Progenitor cell of endocrine pancreas (in vitro differentiated cells): ENCODE results near the gene PRKD3. TPM values are rescaled to one million over a fixed set of nuclear protein-coding genes. Genes with fewer than 3 reads are reported as not detected.

Experiments used
- DNase-seq: peaks from one replicate; pipeline ENCODE4 v3.0.0; 2021; ENCODE audit warnings: low spot score; ENCODE audit not compliant: unreplicated experiment
- H3K27ac Mint-ChIP-seq: 2 replicates; pipeline ENCODE4 v1.8.0; 2021; ENCODE audit warnings: mild to moderate bottlenecking, moderate library complexity, mixed read lengths
- H3K27me3 Mint-ChIP-seq: 2 replicates; pipeline ENCODE4 v1.8.0; 2021; ENCODE audit warnings: mixed read lengths
- H3K36me3 Mint-ChIP-seq: 2 replicates; pipeline ENCODE4 v1.8.0; 2022; ENCODE audit warnings: mixed read lengths; ENCODE audit not compliant: insufficient read depth
- H3K4me1 Mint-ChIP-seq: 2 replicates; pipeline ENCODE4 v1.8.0; 2021; ENCODE audit warnings: low read depth, mixed read lengths
- H3K4me3 Mint-ChIP-seq: 2 replicates; pipeline ENCODE4 v1.8.0; 2021; ENCODE audit warnings: low read depth, mild to moderate bottlenecking, moderate library complexity, mixed read lengths
- H3K9me3 Mint-ChIP-seq: 2 replicates; pipeline ENCODE4 v1.8.0; 2021; ENCODE audit warnings: low read depth, mixed read lengths
- total RNA-seq: library from RNA; stranded (reverse); gene quantifications from 2 replicates; pipeline ENCODE4 v1.2.1, GENCODE V29; 2021
- TF ChIP-seq, protein P1 (sequence below): fragments of 200-600 bp; sonication (generic); IDR thresholded peaks from one replicate; pipeline ENCODE4 v1.5.0; 2021; ENCODE audit warnings: antibody characterized with exemption, mild to moderate bottlenecking; ENCODE audit not compliant: unreplicated experiment

PRKD3 gene
- total RNA-seq, 1 donor from 2014 or later, result 56.6 TPM

DNA sequence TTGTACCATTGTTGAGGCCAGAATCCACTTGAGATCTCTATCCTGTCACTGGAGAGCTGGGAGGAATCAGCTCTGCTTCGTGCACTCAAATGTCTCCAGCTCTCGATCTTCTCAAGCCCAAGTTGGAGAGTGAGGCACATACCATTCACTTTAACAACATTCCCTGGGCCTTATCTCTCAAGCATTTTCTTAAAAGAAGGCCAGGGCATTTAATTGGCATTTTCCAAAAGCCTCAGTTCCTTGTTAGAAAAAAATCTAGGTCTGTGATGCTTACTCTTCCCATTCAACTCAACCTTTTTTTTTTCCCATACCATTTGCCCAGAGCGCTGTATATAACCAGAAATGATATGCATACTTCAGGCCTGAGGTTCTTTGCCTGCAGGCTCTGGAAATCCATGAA, 29.9 kb upstream of the PRKD3 start:
- H3K27me3 Mint-ChIP-seq, result no peaks in the 10 kb centered on the region
- H3K4me3 Mint-ChIP-seq, result no peak overlapping the region
- TF ChIP-seq, protein P1, sequence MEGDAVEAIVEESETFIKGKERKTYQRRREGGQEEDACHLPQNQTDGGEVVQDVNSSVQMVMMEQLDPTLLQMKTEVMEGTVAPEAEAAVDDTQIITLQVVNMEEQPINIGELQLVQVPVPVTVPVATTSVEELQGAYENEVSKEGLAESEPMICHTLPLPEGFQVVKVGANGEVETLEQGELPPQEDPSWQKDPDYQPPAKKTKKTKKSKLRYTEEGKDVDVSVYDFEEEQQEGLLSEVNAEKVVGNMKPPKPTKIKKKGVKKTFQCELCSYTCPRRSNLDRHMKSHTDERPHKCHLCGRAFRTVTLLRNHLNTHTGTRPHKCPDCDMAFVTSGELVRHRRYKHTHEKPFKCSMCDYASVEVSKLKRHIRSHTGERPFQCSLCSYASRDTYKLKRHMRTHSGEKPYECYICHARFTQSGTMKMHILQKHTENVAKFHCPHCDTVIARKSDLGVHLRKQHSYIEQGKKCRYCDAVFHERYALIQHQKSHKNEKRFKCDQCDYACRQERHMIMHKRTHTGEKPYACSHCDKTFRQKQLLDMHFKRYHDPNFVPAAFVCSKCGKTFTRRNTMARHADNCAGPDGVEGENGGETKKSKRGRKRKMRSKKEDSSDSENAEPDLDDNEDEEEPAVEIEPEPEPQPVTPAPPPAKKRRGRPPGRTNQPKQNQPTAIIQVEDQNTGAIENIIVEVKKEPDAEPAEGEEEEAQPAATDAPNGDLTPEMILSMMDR, result no peak
- no peaks in the 10 kb centered on the region for H3K9me3 Mint-ChIP-seq
- H3K4me1 Mint-ChIP-seq, result peaks cover 12% of the 10 kb centered on the region
- no peaks in the 10 kb centered on the region for H3K36me3 Mint-ChIP-seq
- no peak overlapping the region for H3K27ac Mint-ChIP-seq
- no peak for DNase-seq

DNA sequence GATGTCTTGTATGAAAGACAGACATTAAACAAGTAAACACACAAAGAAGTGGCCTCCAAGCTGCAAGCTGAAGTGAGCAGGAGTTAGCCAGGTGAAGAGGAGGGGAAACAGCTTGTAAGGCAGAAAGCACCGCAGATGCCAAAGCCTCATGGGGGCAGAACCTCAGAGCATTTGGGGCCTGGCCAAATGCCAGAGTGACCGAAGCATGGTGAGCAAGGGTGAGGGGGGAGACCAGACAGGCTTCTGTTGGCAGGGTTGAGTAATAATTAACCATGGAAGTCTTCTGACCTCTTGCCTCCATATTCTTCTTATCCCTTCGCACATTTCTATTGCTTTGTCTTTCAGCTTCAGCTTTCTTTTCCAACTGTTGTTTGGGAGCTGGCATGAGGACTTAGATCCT, 25.4 kb upstream of the PRKD3 start:
- Mint-ChIP-seq H3K9me3 (no peaks in the 10 kb centered on the region), H3K4me1 (peaks cover 12% of the 10 kb centered on the region), H3K27me3 (no peaks in the 10 kb centered on the region), H3K27ac (peak overlapping the region; percentile 85), H3K36me3 (no peaks in the 10 kb centered on the region), H3K4me3 (no peak overlapping the region)
- no peak for DNase-seq
- TF ChIP-seq, protein P1, result no peak

DNA sequence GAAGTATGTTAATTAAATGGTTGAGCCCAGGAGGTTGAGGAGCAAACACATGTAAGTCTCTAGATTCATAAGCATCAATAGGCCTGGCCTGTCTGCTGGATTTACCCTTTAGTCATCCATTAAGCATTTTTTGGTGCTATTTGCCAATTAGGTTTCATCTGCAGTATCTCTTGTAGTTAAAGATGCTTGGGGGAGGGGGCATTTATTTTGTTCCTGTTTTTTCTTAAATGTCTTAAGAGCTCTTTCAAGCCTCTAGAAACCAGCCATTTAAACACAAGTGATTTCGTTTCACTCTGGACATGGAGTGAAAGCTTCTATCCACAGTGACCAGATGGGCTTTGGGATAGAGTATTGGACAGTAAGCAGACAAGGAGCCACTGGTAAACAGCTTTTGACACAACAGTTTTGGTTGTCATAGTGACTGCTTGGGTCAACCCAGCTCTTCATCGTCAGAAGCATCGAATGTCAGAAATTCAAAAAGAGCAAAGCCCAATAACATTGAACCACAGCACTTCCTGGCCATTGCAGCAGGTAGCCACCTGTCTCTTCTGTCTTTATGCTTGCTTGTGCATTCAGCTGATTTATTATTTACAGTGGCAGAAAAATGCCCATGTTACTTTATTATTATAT, 24.7 kb upstream of the PRKD3 start:
- no peaks in the 10 kb centered on the region for H3K9me3 Mint-ChIP-seq
- TF ChIP-seq, protein P1, result no peak
- H3K4me1 Mint-ChIP-seq, result peaks cover 12% of the 10 kb centered on the region
- no peak overlapping the region for H3K27ac Mint-ChIP-seq
- H3K36me3 Mint-ChIP-seq, result no peaks in the 10 kb centered on the region
- no peak overlapping the region for H3K4me3 Mint-ChIP-seq
- no peak for DNase-seq
- H3K27me3 Mint-ChIP-seq, result no peaks in the 10 kb centered on the region

DNA sequence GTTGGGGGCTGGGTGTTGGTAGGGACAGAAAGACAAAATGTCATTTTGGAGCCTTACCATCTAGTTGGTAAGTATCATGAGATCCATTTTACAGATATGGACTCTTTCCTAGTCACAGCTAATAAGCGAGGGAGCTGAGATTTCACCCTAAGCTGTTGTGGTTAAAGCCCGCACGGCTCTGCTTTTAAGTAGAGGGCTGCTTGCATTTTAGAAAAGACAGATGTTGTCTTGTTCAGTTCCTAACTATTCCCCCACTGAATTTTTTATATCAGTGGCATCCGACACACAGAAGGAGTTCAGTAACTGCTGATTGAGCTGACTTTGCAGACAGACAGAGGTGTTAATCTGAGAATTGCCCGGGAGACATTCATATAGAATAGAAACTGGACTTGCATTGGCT, 23.5 kb upstream of the PRKD3 start:
- H3K36me3 Mint-ChIP-seq, result no peaks in the 10 kb centered on the region
- no peak for DNase-seq
- H3K4me3 Mint-ChIP-seq, result no peak overlapping the region

DNA sequence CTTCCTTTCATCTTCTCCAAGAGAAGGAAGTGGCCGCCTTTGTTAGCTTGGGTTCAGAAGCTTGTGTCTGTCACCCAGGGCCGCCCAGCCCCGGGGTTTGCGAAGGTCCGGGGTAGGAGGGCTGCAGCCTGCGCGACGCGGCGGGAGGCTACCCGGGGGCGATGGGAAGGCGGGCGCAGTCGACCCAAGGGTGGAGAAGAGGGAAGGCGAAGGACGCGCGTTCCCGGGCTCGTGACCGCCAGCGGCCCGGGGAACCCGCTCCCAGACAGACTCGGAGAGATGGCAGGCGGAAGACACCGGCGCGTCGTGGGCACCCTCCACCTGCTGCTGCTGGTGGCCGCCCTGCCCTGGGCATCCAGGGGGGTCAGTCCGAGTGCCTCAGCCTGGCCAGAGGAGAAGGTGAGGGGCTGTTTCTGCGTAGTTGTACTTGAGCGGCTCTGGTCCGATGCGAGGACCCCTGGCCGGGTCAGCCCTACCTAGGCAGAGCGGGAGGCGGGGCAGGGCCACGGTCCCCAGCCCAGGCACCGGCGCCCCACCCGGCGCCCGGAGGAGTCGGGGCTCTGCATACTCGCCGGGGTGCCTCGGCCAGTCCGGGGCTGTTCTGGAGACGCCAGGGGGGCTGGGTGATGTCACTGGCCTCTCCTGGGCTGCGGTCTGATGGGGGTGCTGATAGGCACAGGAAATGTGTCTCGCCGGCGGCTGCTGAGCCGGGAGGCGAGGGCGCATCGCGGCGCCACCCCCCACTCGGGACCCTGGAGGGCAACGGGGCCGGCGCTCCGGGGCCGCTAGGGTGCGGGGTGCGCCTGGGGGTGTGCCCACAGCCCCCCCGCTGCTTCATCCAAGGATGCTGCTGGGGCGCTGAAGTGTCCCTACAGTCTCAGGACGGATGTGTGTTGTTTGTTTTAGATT, 20.1 kb upstream of the PRKD3 start, which contains the start of gene QPCT:
QPCT (plus strand) TSS at position 178 of the 909 bp plus-strand sequence; CDS start at position 280, 102 bp downstream.
- Mint-ChIP-seq H3K4me1 (peaks cover under 1% of the 10 kb centered on the region), H3K27me3 (no peaks in the 10 kb centered on the region), H3K36me3 (no peaks in the 10 kb centered on the region), H3K4me3 (peak within 1 kb of the TSS; percentile 48), H3K9me3 (no peaks in the 10 kb centered on the region), H3K27ac (no peak within 1 kb of the TSS)
- TF ChIP-seq, protein P1, result no peak
- DNase-seq, result no peak

More for the DNA sequence above, 23.5 kb upstream of the PRKD3 start:
- no peak overlapping the region for H3K27ac Mint-ChIP-seq
- TF ChIP-seq, protein P1, result no peak
- peaks cover 12% of the 10 kb centered on the region for H3K4me1 Mint-ChIP-seq
- no peaks in the 10 kb centered on the region for H3K27me3 Mint-ChIP-seq
- no peaks in the 10 kb centered on the region for H3K9me3 Mint-ChIP-seq
